ENCODE data around the gene CCDC97. TPM values are rescaled to one million over a fixed set of nuclear protein-coding genes. Genes with fewer than 3 reads are reported as not detected.
A peak's percentile ranks its signal among the peaks of the same experiment; 100 is the strongest.
"Not testable (repeated sequence)": the region's sequence is repeated elsewhere in the genome, so short reads cannot be mapped to it uniquely, and the experiment has no call there.

Gene CCDC97
- 6.4 TPM for total RNA-seq

DNA sequence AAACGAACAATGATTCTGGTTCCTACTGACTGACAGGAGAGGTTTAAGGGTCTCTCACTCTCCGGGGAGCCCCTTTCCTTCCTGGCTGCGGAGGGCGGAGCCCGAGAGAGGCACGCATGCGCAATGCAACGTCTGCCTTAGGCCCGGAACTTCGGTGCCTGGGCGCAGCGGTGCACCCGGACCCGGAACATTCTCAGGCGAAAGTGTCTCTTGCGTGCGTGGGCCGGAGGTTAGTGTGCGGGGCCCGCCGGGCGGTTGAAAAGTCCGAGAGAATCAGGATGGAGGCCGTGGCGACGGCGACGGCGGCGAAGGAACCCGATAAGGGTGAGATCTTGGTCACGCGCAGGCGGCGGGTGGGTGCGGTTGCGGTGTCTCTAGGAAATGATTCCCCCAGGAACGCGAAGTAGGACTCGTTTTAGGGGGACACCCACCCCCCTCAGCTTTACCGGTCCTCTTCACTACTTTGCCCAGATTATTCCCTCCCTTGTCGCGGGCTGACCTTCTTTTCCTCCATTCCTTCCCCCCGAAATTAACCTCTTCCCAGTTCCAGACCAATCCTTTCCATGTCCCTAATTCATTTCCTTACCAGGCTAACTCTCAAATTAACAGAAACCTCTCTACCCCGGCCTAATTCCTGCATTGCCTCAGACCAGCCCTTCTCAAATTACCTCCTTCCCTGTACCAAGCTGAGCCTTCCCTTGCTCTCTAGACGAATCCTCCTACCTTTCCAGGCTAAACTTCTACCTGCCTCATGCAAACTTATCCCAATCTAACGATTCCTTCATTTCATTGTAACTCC lies at the start of gene CCDC97:
CCDC97 (plus strand) TSS at position 140 of the 799 bp plus-strand sequence; CDS start at position 279, 139 bp downstream.
- peak; percentile 84 for DNase-seq

DNA sequence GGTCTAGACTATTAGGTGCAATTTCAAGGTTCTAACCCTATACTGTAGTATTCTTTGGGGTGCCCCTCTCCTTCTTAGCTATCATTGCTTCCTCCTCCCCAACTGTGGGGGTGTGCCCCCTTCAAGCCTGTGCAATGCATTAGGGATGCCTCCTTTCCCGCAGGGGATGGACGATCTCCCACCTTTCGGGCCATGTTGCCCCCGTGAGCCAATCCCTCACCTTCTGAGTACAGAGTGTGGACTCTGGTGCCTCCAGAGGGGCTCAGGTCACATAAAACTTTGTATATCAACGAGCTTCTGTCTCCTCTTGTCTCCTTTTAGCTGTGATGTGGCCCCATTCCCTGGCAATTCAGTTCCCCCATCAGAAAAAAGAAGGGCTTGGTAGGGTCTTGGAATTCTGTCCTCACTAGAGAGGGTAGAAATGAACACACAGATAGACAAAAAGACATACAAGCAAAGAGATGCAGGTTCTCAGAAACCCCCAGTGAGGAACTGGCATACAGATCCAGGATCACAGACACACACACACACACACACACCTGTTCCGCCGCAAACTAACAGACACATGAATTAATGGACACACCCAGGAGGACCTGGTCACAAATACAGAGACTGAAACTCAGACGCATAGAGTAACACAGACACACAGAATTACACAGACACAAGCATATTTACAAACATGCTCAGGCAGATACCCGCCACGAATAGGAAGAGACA lies 48.3 kb upstream of the CCDC97 start:
- no peak for DNase-seq

DNA sequence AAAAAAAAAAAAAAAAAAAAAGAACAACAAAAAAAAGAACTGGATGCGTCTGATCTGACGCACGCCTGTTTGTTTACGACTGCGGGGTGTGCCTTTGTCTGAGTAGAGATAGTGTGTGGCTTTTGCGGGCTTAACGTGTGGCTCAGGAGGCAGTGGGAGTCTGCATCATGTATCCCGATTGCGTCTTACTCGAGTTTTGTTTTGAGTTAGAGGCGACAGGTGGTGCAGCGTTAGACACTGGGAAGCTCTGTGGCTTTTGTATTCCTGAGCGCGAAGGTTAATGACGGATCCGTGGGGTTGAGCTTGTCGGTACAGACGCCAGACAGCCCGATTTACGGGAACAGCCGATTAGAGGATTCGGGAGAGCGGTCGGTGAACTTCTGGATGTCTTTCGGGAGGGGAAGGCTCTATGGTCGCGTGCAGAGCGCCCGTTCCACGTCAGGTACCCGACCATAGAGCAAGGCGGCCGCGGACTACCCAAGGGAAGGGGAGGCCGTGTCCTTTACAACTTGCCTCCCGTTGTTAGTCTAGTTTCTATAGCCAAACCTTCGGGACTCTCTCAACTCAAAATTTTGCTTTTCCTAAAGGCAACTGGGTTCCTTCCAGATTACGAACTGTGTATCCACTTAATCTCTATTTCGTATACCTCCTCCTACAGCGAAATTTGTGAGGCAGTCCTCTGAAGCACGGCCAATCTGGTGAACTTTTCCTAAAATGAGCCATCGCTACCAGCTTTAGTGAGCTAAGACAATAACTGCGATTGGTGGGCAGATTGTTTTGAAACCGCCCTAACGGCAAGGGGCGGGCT lies 46.7 kb upstream of the CCDC97 start:
- DNase-seq = peak; percentile 74

DNA sequence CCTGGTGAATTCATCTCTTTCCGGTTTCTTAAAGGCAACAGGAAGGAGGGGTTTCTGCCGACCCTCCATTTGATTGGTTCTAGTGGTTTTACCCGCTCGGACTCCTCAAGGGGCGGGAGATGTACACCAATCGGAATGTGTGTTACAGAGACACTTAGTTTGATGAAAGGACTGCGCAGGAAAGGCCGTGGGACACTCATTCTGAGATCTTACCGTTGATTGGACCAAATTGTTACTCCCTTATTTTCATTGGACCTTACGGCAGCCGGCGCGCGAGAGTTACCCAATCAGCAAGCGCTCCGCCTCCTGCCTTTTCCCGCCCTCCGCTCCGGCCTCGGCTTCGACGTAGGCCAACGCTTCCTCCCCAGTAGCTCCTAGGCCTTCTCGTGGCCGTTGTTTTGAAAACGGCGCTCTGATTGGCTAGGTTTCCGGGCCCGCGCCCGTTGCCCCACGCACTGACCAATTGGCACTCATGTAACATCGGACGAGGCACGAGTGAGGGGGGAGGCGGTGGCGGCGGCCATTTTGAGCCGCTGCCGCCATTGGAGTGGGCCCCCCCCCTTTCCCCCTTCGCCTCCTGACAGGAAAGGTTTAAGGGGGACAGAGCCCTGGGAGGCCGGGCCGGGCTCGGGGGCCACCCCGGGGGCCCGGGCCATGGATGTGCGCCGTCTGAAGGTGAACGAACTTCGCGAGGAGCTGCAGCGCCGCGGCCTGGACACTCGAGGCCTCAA lies 46.0 kb upstream of the CCDC97 start, which contains the start of gene HNRNPUL1:
HNRNPUL1 (plus strand) TSS at position 523 of the 731 bp plus-strand sequence; CDS start at position 655, 132 bp downstream.
- DNase-seq = peak; percentile 99

DNA sequence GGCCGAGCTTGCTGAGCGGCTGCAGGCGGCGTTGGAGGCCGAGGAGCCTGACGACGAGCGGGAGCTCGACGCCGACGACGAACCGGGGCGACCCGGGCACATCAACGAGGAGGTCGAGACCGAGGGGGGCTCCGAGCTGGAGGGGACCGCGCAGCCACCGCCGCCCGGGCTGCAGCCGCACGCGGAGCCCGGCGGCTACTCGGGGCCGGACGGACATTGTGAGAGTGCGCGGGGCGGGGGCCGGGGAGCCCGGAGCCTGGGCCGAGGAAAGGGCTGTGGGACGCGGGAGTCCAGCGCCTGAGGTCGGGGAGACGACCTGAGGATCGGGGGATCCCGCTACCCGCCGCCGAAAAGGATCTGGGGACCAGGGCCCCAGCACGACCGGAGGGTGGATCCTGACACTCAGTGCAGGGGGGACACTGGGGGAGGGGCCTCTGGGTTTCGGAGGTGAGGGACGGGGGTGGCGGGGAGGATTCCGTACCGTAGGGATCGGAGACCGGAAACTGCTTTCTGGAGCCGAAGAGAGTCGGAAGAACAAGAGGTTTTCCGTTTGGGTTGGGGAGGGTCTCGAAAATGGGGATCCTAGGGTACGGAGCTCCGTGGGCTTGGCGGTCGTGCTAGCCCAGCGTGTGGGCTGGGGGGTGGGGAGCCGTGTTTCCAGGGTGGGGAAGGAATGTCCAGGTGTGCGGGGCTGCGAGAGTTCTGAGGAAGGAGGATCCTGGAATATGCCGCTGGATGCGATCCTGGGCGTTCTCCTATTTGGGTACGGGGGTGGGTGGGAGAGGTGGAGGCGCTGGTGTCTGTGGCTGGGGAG lies 45.2 kb upstream of the CCDC97 start:
- DNase-seq = peak; percentile 18

DNA sequence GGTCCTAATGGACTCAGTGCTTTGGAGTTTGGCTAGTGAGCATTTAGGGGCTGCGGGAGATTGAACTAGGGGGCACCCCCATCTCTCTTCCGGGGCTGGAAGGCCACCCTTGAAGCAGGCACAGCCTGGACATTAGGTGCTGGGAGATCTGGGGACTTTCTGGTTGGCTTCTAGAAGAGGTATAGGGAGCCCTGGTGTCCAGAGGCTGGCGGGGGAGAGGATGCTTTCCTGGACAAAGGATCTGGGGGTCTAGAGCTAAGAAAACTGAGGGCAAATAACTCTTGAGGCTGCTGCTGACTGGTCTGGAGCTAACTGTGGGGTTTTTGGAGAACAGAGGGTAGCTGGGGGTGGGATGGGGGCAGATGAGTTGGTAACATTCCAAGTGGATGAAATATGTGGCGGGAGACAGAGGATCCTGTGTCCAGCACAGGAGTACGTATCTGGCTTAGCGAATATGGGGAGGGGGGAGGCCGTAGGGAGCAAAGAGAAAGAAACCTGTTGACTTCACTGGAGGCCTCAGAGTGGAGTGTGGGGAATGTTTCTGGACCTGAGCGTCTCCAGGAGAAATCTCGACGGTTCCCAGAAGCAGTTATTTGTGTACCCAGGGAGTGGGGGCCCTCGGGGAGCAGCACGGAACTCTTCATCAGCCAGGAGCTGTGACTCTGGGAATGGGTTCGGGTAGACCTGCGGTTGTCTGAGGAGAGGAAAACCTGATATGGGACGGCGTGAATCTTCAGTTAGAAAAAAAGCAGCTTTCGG lies 44.4 kb upstream of the CCDC97 start:
- DNase-seq = no peak

DNA sequence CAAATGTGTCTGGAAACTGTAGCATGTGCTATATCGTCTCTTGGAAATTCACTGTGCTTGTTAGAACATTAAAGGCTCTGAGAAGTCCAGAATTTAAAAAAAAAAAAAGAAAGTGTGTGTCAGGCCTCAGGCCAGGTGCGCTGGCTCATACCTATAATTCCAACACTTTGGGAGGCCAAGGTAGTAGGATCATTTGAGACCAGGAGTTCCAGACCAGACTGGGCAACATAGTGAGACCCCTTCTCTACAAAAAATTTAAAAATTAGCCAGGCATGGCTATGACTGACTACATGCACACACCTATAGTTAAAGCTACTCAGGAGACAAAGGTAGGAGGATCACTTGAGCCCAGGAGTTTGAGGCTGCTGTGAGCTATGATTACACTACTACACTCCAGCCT lies 40.9 kb upstream of the CCDC97 start:
- DNase-seq = no peak

DNA sequence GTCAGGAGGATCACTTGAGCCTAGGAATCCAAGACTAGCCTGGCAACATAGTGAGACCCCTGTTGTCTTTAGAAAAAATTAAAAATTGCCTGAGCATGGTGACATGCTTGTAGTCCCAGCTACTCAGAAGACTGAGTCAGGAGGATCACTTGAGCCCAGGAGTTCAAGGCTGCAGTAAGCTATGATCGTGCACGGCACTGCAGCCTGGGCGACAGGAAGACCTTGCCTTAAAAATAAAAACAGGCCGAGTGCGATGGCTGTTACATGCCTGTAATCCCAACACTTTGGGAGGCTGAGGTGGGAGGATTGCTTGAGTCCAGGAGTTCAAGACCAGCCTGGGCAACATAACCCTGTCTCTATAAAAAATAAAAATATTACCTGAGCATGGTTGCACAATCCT lies 40.4 kb upstream of the CCDC97 start:
- no peak for DNase-seq

DNA sequence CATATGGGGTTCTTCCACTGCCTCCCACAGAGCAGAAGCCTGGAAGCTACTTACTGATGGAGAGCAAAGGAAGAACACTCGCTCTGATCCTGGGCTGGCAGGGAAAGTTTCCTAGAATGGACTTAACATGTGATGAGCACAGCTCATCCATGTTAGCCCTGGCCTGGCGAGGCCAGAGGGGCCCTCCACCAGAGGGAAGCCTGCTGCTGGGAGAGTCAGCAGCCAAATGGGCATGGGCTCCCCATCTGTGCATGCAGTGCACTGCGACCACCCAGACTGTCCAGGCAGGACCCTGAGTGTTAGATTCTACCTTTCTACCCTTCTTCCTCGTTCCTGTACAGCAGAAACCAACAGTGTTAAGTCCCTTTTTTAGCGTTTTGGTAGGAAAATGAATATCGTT lies 36.9 kb upstream of the CCDC97 start:
- no peak for DNase-seq

DNA sequence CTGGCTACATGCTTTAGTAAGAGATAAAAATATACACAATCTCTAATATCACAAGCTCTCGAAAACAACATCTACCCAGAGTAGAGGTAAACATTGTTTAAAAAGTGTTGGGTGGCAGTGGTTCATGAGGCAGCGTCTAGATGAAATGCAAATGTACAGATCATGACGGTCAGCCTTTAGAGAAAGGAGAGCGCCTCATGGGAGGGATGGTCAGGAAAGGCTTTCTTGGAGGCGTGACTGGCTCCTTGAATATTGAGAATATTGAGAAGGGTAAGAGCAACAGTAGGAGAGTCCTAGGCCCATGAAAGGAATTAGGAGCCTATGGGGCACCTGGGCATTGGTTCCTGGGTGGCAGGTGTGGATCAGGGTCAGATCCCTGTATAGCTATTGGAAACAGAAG lies 35.2 kb upstream of the CCDC97 start:
- no peak for DNase-seq

DNA sequence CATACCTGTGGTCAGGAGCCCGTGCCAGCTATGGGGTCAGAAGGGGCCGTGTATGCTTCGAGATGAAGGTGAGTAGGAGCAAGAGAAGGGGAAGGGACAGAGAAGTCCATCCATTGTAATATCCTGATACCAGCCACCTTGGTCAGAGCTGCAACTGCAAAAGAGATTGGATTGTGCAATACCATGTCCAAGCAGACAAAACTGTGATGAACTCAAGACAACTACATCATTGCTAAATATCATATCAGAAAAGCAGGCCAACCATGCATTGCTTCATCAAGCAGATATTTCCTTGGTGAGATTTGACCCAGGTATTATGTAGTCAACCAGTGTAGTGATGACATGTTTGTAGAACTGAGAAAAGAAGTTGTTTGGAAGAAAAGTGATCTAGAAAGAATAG lies 33.7 kb upstream of the CCDC97 start:
- DNase-seq = no peak

DNA sequence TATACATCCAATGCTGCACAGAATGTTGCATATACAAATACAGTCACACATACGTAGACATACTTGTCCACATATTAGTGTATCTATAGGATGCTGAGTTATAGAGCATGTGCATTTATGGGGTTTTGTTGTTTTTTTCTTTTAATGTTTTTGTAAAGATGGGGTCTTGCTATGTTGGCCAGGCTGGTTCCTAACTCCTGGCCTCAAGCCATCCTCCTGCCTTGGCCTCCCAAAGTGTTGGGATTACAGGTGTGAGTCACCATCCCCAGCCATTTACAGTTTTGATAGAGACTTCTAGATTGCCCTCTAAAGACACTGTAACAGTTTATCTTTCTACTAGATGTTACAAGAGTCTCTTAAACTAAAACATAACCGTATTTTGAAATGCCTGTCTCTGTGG lies 31.5 kb upstream of the CCDC97 start:
- DNase-seq = no peak

DNA sequence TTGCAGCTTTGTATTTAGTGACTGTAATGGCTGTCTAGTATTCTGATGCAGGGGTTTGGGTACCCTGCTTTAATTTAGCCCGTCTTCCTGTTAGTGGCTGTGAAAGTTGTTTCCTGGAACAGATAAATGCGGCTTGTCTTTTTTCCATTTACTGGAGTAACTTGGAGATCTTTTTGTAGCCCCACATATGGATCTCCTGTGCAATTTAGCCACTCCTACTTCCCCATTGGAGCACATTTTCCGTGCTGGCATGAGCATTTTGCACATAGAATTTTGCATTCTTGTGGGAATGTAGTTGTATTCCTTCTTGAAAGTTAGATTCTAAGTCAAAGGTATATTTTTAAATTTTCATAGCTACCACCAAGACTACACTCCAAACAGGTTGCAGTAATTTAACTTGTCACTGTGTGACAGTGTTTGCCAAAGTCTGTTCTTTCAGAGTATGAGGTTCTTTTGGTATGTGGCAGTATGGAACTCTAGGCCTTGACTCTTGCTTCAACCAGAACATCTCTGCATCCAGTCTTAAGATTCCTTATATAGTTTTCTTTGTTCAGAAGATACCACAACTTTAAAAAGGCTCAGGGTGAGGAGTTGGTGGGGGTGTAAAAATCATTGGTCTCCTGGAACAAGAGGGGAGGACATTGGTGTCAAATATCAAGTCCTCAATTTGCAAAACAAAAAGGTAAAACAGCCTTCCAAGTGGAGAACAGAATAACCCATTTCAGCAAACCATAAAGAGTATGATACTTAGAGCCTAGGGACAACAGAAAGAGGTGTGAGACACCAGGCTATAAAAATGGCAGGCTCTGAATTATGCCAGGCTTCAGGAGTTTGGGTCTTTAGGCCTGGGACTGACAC lies 21.1 kb upstream of the CCDC97 start:
- DNase-seq = no peak

DNA sequence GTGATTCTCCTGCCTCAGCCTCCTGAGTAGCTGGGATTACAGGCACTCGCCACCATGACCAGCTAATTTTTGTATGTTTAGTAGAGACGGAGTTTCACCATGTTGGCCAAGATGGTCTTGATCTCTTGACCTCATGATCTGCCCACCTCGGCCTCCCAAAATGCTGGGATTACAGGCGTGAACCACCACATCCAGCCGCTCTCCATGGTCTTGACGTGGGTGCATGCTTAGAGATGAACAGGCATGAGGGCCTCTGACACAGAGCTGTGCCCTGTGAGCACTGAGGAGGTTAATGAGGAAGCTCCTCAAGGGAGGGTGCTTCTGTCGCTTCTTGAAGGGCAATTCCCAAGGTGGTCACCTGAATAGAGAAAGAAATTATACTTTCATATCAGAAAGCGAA lies 20.2 kb upstream of the CCDC97 start:
- DNase-seq = not testable (repeated sequence)

DNA sequence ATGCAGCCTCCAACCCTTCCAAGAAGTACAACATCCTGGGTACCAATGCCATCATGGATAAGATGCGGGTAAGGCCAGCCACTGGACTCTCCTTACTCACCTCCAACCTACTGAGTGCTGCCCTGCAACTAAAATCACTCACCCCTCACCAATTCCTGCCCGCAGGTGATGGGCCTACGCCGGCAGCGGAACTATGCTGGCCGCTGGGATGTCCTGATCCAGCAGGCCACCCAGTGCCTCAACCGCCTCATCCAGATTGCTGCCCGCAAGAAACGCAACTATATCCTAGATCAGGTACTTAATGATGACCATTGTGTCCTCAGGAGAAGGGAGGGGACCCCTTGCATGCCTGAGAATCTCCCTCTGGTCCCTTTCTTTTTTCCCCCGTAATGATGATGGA lies 15.6 kb upstream of the CCDC97 start:
- DNase-seq = no peak

DNA sequence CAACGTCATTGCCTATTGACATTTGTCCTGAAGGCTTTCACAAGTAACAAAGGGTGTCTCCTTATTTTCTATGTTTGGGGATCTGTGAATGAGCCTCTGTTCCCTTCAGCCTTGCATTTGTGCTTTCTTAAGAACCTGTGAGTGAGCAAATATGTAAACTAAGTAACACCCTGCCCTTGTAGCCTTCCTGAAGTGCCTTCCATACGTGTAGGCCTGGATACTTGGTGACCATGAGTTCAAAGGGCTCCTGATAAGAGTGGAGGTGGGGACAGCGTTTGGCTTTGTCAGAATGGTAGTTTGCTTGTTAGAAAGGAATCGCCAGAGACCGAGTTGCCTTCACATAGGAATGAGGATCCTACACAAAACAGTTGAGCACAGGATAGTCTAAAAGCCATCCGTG lies 14.5 kb upstream of the CCDC97 start:
- DNase-seq = no peak

DNA sequence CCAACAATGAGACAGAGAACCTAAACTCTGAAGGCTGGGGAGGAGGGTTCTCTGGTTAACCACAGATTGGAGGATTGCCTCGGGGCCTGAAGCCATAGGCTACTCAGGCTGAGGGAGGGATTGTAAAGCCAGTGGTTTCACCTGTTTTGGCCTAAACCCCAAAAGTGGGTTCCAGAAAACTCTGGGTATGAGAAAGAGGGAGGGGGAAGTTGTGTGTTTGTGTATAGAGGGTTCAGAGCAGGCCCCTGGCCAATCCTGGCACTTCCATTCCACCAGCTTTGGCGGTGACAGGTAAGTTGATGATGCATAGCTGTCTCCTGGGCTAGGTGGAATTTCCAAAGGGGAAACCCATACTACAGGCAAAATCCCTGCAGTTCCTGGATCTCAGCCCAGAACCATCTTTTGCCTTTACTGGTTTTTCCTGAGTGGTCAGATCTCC lies 13.5 kb upstream of the CCDC97 start:
- no peak for DNase-seq

DNA sequence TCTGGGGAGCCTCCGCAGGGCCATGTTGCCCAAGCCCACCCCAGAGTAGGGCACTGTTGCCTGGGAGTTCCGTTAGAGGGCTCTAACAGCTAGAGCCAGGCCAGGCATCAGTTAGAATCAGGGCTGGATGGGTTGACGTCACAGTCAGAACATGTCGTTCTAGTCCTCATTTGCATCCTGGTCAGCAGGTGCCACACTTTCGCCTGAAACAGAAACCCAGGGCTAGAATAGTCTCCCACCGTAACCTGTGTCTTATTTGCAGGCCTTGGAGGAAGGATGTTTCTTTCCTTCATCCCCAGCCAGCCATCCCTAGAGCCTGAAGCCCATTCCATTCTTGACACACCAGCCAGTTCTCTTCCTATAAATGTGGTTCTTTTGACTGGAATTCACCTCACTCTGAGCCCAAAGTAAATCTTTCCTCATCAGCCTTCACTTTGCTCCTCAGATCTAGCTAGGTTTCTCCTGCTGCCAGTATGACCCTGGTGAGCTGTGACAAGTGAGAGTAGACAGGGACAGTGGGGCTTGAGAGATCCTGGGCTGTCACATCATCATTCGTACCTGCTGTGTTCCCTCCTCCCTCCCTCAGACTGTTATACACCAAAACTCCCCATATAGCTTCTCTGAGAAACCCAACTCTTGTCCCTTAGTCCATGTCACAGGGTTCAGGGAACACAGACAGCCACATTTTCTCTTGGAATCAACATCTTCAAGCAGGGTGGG lies 12.2 kb upstream of the CCDC97 start:
- no peak for DNase-seq

Measured in occipital lobe (tissue), 2 donors.